Endothelial cell of umbilical vein (primary cell): ENCODE results near the gene TNFRSF4. TPM values are rescaled to one million over a fixed set of nuclear protein-coding genes. Genes with fewer than 3 reads are reported as not detected.

Source experiments
- BruUV-seq: library from RNA; stranded (reverse); fragments of 400-500 nt; replicated peaks from 2 replicates; lab custom pipeline; 2021; lab: Mats Ljungman, UMichigan
- CTCF ChIA-PET: fragments of 300-600, 350-600 bp; sonication (Branson Sonifier 250); formaldehyde crosslinking; loops from one replicate; lab custom pipeline; 2021; ENCODE audit warnings: antibody characterized with exemption, inconsistent platforms; lab: Charles Lee
- POLR2A ChIA-PET: fragments of 300-600, 350-600 bp; sonication (Branson Sonifier 250); formaldehyde crosslinking; loops from one replicate; lab custom pipeline; 2021; ENCODE audit warnings: antibody characterized with exemption, inconsistent platforms; lab: Charles Lee
- DNase-seq: peaks from one replicate; pipeline ENCODE4 v3.0.0-alpha.2; 2011; ENCODE audit warnings: low read depth, low spot score
- FAIRE-seq: peaks from 2 replicates; lab custom pipeline; 2011; peaks lifted over from hg19 to GRCh38; lab: Jason Lieb, UNC
- H2AFZ ChIP-seq: 2 replicates; pipeline ENCODE4 v1.6.0; 2012; ENCODE audit warnings: low read depth, low read length, control low read depth, inconsistent platforms
- H3K27ac ChIP-seq: 2 replicates; pipeline ENCODE4 v1.5.1; 2011; ENCODE audit warnings: low read depth, mild to moderate bottlenecking, control low read depth, low read length, moderate library complexity; ENCODE audit not compliant: insufficient read depth
- H3K27me3 ChIP-seq, 2 experiments: 2 replicates each; pipeline versions ENCODE4 v1.6.0 to v1.6.1; 2011; ENCODE audit warnings: low read length in 2 of 2, mixed read lengths in 1 of 2; ENCODE audit not compliant: control insufficient read depth in 2 of 2, insufficient read depth in 2 of 2
- H3K36me3 ChIP-seq, 2 experiments: 2 replicates in 1 of 2; 3 replicates in 1 of 2; pipeline ENCODE4 v1.5.1; 2011; ENCODE audit warnings: low read length in 2 of 2, mild to moderate bottlenecking in 1 of 2, moderate library complexity in 1 of 2; ENCODE audit not compliant: control insufficient read depth in 2 of 2, insufficient read depth in 2 of 2; ENCODE audit errors: extremely low read depth in 1 of 2
- H3K4me1 ChIP-seq: 3 replicates; pipeline ENCODE4 v1.5.1; 2011; ENCODE audit warnings: mild to moderate bottlenecking, low read length; ENCODE audit not compliant: control insufficient read depth, insufficient read depth; ENCODE audit errors: extremely low read depth
- H3K4me2 ChIP-seq: 2 replicates; pipeline ENCODE4 v1.6.1; 2011; ENCODE audit warnings: low read length, control low read depth, mixed read lengths; ENCODE audit not compliant: insufficient read depth
- H3K4me3 ChIP-seq, 3 experiments: fragments of 200-600 bp in 1 of 3; sonication (generic), shearing (Covaris generic) in 1 of 3; replicated peaks in 1 of 3; 2 replicates each; pipeline ENCODE4 v1.5.1; 2011 to 2016; ENCODE audit warnings: control low read depth in 3 of 3, low read length in 3 of 3, mild to moderate bottlenecking in 2 of 3, inconsistent platforms in 1 of 3, low read depth in 1 of 3, moderate library complexity in 1 of 3; ENCODE audit not compliant: insufficient read depth in 1 of 3
- H3K79me2 ChIP-seq: 2 replicates; pipeline ENCODE4 v1.6.0; 2012; ENCODE audit warnings: low read length, inconsistent platforms; ENCODE audit not compliant: control insufficient read depth, insufficient read depth
- H3K9ac ChIP-seq: replicated peaks from 2 replicates; pipeline ENCODE3; 2011; ENCODE audit warnings: low read length, control low read depth; ENCODE audit not compliant: insufficient read depth; ENCODE audit errors: extremely low read depth
- H3K9me1 ChIP-seq: replicated peaks from 3 replicates; pipeline ENCODE4 v1.6.0; 2011; ENCODE audit warnings: mild to moderate bottlenecking, low read length; ENCODE audit not compliant: control insufficient read depth, insufficient read depth; ENCODE audit errors: extremely low read depth
- H3K9me3 ChIP-seq: replicated peaks from 2 replicates; pipeline ENCODE4 v1.5.1; 2012; ENCODE audit warnings: low read length, inconsistent platforms; ENCODE audit not compliant: control insufficient read depth, insufficient read depth
- H4K20me1 ChIP-seq: replicated peaks from 2 replicates; pipeline ENCODE3; 2011; ENCODE audit warnings: mild to moderate bottlenecking, low read length; ENCODE audit not compliant: control insufficient read depth, insufficient read depth; ENCODE audit errors: extremely low read depth
- CTCF ChIP-seq, 2 donors: IDR thresholded peaks; 1 replicate in 1 of 2; 2 replicates in 1 of 2; pipeline ENCODE4 v1.5.1; 2011; ENCODE audit warnings: low read length in 2 of 2, mild to moderate bottlenecking in 2 of 2, moderate library complexity in 2 of 2, control low read depth in 1 of 2, inconsistent platforms in 1 of 2, low read depth in 1 of 2; ENCODE audit not compliant: insufficient read depth in 1 of 2; ENCODE audit errors: extremely low read depth in 1 of 2
- EZH2 ChIP-seq: IDR thresholded peaks from 2 replicates; pipeline ENCODE4 v1.6.1; 2012; ENCODE audit warnings: borderline replicate concordance, low read depth, mild to moderate bottlenecking, moderate library complexity, low read length, inconsistent platforms; ENCODE audit not compliant: severe bottlenecking
- FOS ChIP-seq: IDR thresholded peaks from 2 replicates; pipeline ENCODE4 v1.6.1; 2011; ENCODE audit warnings: mild to moderate bottlenecking, low read length, moderate library complexity, borderline replicate concordance; ENCODE audit not compliant: insufficient read depth
- GATA2 ChIP-seq: IDR thresholded peaks from 2 replicates; pipeline ENCODE4 v1.7.0; 2011; ENCODE audit warnings: low read depth, mild to moderate bottlenecking, moderate library complexity, mixed read lengths, low read length; ENCODE audit not compliant: insufficient read length, insufficient read depth
- JUN ChIP-seq: IDR thresholded peaks from 2 replicates; pipeline ENCODE4 v1.6.1; 2011; ENCODE audit warnings: borderline replicate concordance, low read depth; ENCODE audit not compliant: insufficient read length, insufficient read depth
- MAX ChIP-seq: IDR thresholded peaks from 2 replicates; pipeline ENCODE4 v1.6.1; 2011; ENCODE audit not compliant: insufficient read depth, insufficient read length
- MYC ChIP-seq: IDR thresholded peaks from one replicate; pipeline ENCODE4 v1.6.1; 2011; ENCODE audit warnings: mild to moderate bottlenecking, low read depth, low read length
- POLR2A ChIP-seq: IDR thresholded peaks from 2 replicates; pipeline ENCODE4 v1.6.1; 2012; ENCODE audit warnings: low read depth, mild to moderate bottlenecking, control low read depth, low read length
- POLR2AphosphoS5 ChIP-seq: IDR thresholded peaks from 2 replicates; pipeline ENCODE4 v1.6.1; 2012; ENCODE audit warnings: low read depth, mild to moderate bottlenecking, control low read depth, low read length, moderate library complexity; ENCODE audit not compliant: insufficient read depth
- dilution Hi-C: fragments of 300-500 bp; cut with MboI; formaldehyde crosslinking; loops from one replicate; pipeline ENCODE4 v1.15.0; 2019; ENCODE audit warnings: low sequenced_read_pairs; ENCODE audit not compliant: extremely low pct_ligation_motif_present
- intact Hi-C: fragments of 100-400 bp; cut with micrococcal nuclease; formaldehyde crosslinking; loops from one replicate; pipeline ENCODE4 v1.10.0; 2022
- polyA plus RNA-seq, 4 experiments: library from polyadenylated mRNA; depleted of rRNA in 3 of 4; stranded (reverse) in 3 of 4; unstranded in 1 of 4; fragments of >200 nt; gene quantifications; 2 replicates each; pipeline versions ENCODE4 v1.2.1 to v1.2.3, GENCODE V29; 2011 to 2012; ENCODE audit warnings: missing spikeins in 1 of 4
- total RNA-seq: library from RNA; stranded (reverse); gene quantifications from 2 replicates; pipeline ENCODE4 v1.2.3, GENCODE V29; 2021

Gene TNFRSF4
- total and polyA plus RNA-seq, 2 donors (not counting 3 experiments of a cell fraction or from before 2014, with no cell fraction given), result 0.55 to 1.5 TPM

- H3K9ac ChIP-seq, result no peak overlapping the region
Observed at GRCh38 chr1:1237874-1238701, 24.1 kb upstream of the TNFRSF4 start.

More at GRCh38 chr1:1237874-1238701, 24.1 kb upstream of the TNFRSF4 start:
- no peak overlapping the region for H3K4me2 ChIP-seq
- no peaks in the 10 kb centered on the region for H3K9me3 ChIP-seq
- no peak overlapping the region for H2AFZ ChIP-seq
- no peak for FAIRE-seq
- H3K27ac ChIP-seq, result no peak overlapping the region
- no peaks in the 10 kb centered on the region for H3K36me3 ChIP-seq
- H3K27me3 ChIP-seq, result no peaks in the 10 kb centered on the region
- no peaks in the 10 kb centered on the region for H3K4me1 ChIP-seq
- dilution Hi-C loops, result no loop called here
- no TSS peak for BruUV-seq
- no peak for TF ChIP-seq GATA2
- TF ChIP-seq JUN, result no peak
- TF ChIP-seq EZH2, result no peak
- no peak for TF ChIP-seq POLR2A
- TF ChIP-seq CTCF (IDR thresholded peaks at IDR 0.05; ENCODE audit: extremely low read depth in 1 of 2, insufficient read depth in 1 of 2, low read depth in 1 of 2, low read length in 2 of 2), result no peak
- no peak for TF ChIP-seq FOS
- no peak for TF ChIP-seq MYC
- no peak for TF ChIP-seq POLR2AphosphoS5
- TF ChIP-seq MAX, result no peak
- DNase-seq, result no peak
- no peak overlapping the region for H3K4me3 ChIP-seq
- no peaks in the 10 kb centered on the region for H4K20me1 ChIP-seq
- H3K79me2 ChIP-seq, result peaks cover 14% of the 10 kb centered on the region
- intact Hi-C loops, result no loop called here
- ChIA-PET POLR2A (no interaction called here), CTCF (interaction anchor here (1.1 to 1.3 kb wide), 2 partner anchors 52 to 116 kb away, joined by 3 to 9 read pairs; no protein-coding TSS in a partner anchor)
- no peaks in the 10 kb centered on the region for H3K9me1 ChIP-seq
